H9 (cell line): ENCODE results near the gene CTNNA3. TPM values are rescaled to one million over a fixed set of nuclear protein-coding genes. Genes with fewer than 3 reads are reported as not detected.
A peak's percentile ranks its signal among the peaks of the same experiment; 100 is the strongest.

ENCODE experiments used
- DNase-seq: peaks from one replicate; pipeline ENCODE4 v3.0.0-alpha.2; 2017
- H2AFZ ChIP-seq: one replicate; pipeline ENCODE4 v1.6.1; 2013; ENCODE audit warnings: mild to moderate bottlenecking, low read length, control low read depth, moderate library complexity
- H2AK5ac ChIP-seq: 2 replicates; pipeline ENCODE4 v1.6.1; 2013; ENCODE audit warnings: low read length, control low read depth, mixed read lengths; ENCODE audit not compliant: insufficient read length
- H2BK120ac ChIP-seq: one replicate; pipeline ENCODE4 v1.6.1; 2013; ENCODE audit warnings: low read depth, mild to moderate bottlenecking, low read length, control low read depth, inconsistent platforms; ENCODE audit not compliant: poor library complexity, severe bottlenecking
- H2BK12ac ChIP-seq: 2 replicates; pipeline ENCODE4 v1.6.1; 2013; ENCODE audit warnings: low read length, control low read depth, mixed read lengths, low read depth; ENCODE audit not compliant: insufficient read length
- H2BK15ac ChIP-seq: 2 replicates; pipeline ENCODE4 v1.6.1; 2013; ENCODE audit warnings: low read depth, low read length, control low read depth
- H2BK20ac ChIP-seq: one replicate; pipeline ENCODE4 v1.6.1; 2013; ENCODE audit warnings: low read depth, mild to moderate bottlenecking, low read length, control low read depth, inconsistent platforms; ENCODE audit not compliant: poor library complexity, severe bottlenecking
- H2BK5ac ChIP-seq: 2 replicates; pipeline ENCODE4 v1.6.1; 2013; ENCODE audit warnings: low read length, control low read depth, mixed read lengths; ENCODE audit not compliant: insufficient read length
- H3K14ac ChIP-seq: 2 replicates; pipeline ENCODE4 v1.6.1; 2013; ENCODE audit warnings: low read length, control low read depth; ENCODE audit not compliant: insufficient read depth
- H3K18ac ChIP-seq: 2 replicates; pipeline ENCODE4 v1.6.1; 2013; ENCODE audit warnings: low read depth, mild to moderate bottlenecking, mixed read lengths, low read length, control low read depth; ENCODE audit not compliant: insufficient read length
- H3K23ac ChIP-seq: 2 replicates; pipeline ENCODE4 v1.6.1; 2013; ENCODE audit warnings: low read length, control low read depth, mixed read lengths, low read depth; ENCODE audit not compliant: insufficient read length
- H3K23me2 ChIP-seq: 2 replicates; pipeline ENCODE4 v1.6.1; 2013; ENCODE audit warnings: low read depth, mild to moderate bottlenecking, mixed read lengths, low read length, control low read depth; ENCODE audit not compliant: insufficient read length, poor library complexity, severe bottlenecking
- H3K27ac ChIP-seq: 2 replicates; pipeline ENCODE4 v1.5.1; 2013; ENCODE audit warnings: low read length, control low read depth, mixed read lengths, low read depth; ENCODE audit not compliant: insufficient read length
- H3K27me3 ChIP-seq: 2 replicates; pipeline ENCODE4 v1.6.1; 2013; ENCODE audit warnings: low read length, control low read depth, inconsistent platforms; ENCODE audit not compliant: insufficient read depth
- H3K4ac ChIP-seq: 2 replicates; pipeline ENCODE4 v1.6.1; 2013; ENCODE audit warnings: low read depth, mild to moderate bottlenecking, control low read depth, inconsistent platforms, low read length, moderate library complexity
- H3K4me1 ChIP-seq: 2 replicates; pipeline ENCODE4 v1.6.1; 2013; ENCODE audit warnings: low read length, control low read depth, inconsistent platforms; ENCODE audit not compliant: insufficient read depth
- H3K4me2 ChIP-seq: 2 replicates; pipeline ENCODE4 v1.6.1; 2013; ENCODE audit warnings: low read length, control low read depth, mixed read lengths; ENCODE audit not compliant: insufficient read length, insufficient read depth
- H3K56ac ChIP-seq: 2 replicates; pipeline ENCODE4 v1.6.1; 2013; ENCODE audit warnings: low read depth, mild to moderate bottlenecking, mixed read lengths, low read length, control low read depth; ENCODE audit not compliant: insufficient read length
- H3K79me1 ChIP-seq: 2 replicates; pipeline ENCODE4 v1.6.1; 2013; ENCODE audit warnings: low read depth, mild to moderate bottlenecking, moderate library complexity, low read length, control low read depth, inconsistent platforms; ENCODE audit not compliant: insufficient read depth, poor library complexity, severe bottlenecking
- H3K79me2 ChIP-seq: 2 replicates; pipeline ENCODE4 v1.6.1; 2013; ENCODE audit warnings: low read length, control low read depth, inconsistent platforms; ENCODE audit not compliant: insufficient read depth
- H3K9ac ChIP-seq: 2 replicates; pipeline ENCODE4 v1.6.1; 2013; ENCODE audit warnings: low read length, control low read depth, mixed read lengths; ENCODE audit not compliant: insufficient read length; ENCODE audit errors: extremely low read depth
- H3K9me3 ChIP-seq: one replicate; pipeline ENCODE4 v1.6.1; 2013; ENCODE audit warnings: low read depth, low read length, inconsistent platforms; ENCODE audit not compliant: control insufficient read depth
- H3T11ph ChIP-seq: one replicate; pipeline ENCODE4 v1.6.1; 2013; ENCODE audit warnings: mild to moderate bottlenecking, low read length, control low read depth, inconsistent platforms
- H4K20me1 ChIP-seq: one replicate; pipeline ENCODE4 v1.6.1; 2013; ENCODE audit not compliant: control insufficient read depth, insufficient read length, insufficient read depth
- H4K5ac ChIP-seq: 2 replicates; pipeline ENCODE4 v1.6.1; 2013; ENCODE audit warnings: low read depth, mild to moderate bottlenecking, mixed read lengths, low read length, control low read depth; ENCODE audit not compliant: insufficient read length
- H4K8ac ChIP-seq: replicated peaks from 2 replicates; pipeline ENCODE4 v1.6.1; 2013; ENCODE audit warnings: low read length, control low read depth, mixed read lengths, low read depth; ENCODE audit not compliant: insufficient read length
- H4K91ac ChIP-seq: 2 replicates; pipeline ENCODE4 v1.6.1; 2013; ENCODE audit warnings: low read depth, mild to moderate bottlenecking, moderate library complexity, mixed read lengths, low read length, control low read depth; ENCODE audit not compliant: insufficient read length
- H3K27ac Mint-ChIP-seq, 3 experiments: 2 replicates in 2 of 3; 3 replicates in 1 of 3; pipeline ENCODE4 v1.8.0; 2020 to 2021; ENCODE audit warnings: mixed read lengths in 3 of 3, mild to moderate bottlenecking in 1 of 3, moderate library complexity in 1 of 3
- H3K27me3 Mint-ChIP-seq: 2 replicates; pipeline ENCODE4 v1.8.0; 2021; ENCODE audit warnings: low read depth, mild to moderate bottlenecking, moderate library complexity, mixed read lengths
- H3K36me3 Mint-ChIP-seq, 3 experiments: 2 replicates in 2 of 3; 3 replicates in 1 of 3; pipeline ENCODE4 v1.8.0; 2020 to 2021; ENCODE audit warnings: low read depth in 3 of 3, mixed read lengths in 3 of 3; ENCODE audit not compliant: insufficient read depth in 1 of 3
- H3K4me1 Mint-ChIP-seq, 2 experiments: 2 replicates each; pipeline ENCODE4 v1.8.0; 2020; ENCODE audit warnings: mixed read lengths in 2 of 2
- H3K4me3 Mint-ChIP-seq, 2 experiments: 2 replicates in 1 of 2; 3 replicates in 1 of 2; pipeline ENCODE4 v1.8.0; 2020 to 2021; ENCODE audit warnings: mild to moderate bottlenecking in 2 of 2, mixed read lengths in 2 of 2, moderate library complexity in 1 of 2
- H3K9me3 Mint-ChIP-seq, 2 experiments: 2 replicates in 1 of 2; 3 replicates in 1 of 2; pipeline ENCODE4 v1.8.0; 2020; ENCODE audit warnings: mild to moderate bottlenecking in 2 of 2, mixed read lengths in 2 of 2, moderate library complexity in 1 of 2
- CTCF ChIP-seq: fragments of 200-600 bp; sonication (generic); conservative IDR thresholded peaks from 3 replicates; pipeline ENCODE4 v1.8.0; 2021; ENCODE audit warnings: antibody characterized with exemption, mild to moderate bottlenecking
- WGBS: extraction: QIAGEN DNeasy Blood & Tissue Kit; methylation state at CpG from one replicate; pipeline ENCODE4 v1.1.7; 2013; ENCODE audit warnings: missing lambda C conversion rate, low lambda C conversion rate, mixed read lengths; ENCODE audit not compliant: insufficient read length; ENCODE audit errors: extremely low coverage; 5-methylcytosine and 5-hydroxymethylcytosine counted together
- total RNA-seq: library from RNA; stranded (reverse); gene quantifications from 2 replicates; pipeline ENCODE4 v1.2.1, GENCODE V29; 2021

Gene CTNNA3
- total RNA-seq, 1 experiment from 2014 or later, result 3.3 TPM

DNA sequence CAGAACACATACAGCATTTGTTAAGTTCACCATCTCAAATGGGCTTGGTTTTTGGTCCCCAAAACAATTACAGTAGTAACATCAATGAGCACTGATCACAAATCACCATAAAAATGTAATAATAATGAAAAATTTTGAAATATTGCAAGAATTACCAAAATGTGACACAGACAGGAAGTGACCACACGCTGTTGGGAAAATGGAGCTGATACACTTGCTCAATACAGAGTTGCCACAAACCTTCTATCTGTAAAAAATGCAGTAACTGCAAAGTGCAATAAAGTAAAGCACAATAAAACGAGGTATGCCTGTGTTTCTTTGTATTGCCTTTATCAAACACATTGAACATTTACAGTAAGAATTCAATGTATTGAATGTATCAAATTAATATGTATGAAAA lies 262.7 kb downstream of the CTNNA3 start:
- no peaks in the 10 kb centered on the region for H3K79me2 ChIP-seq
- no peak overlapping the region for H3T11ph ChIP-seq
- H3K23ac ChIP-seq, result no peak overlapping the region
- no peak overlapping the region for H2AFZ ChIP-seq
- no peak for TF ChIP-seq CTCF
- H4K5ac ChIP-seq, result no peak overlapping the region
- H3K79me1 ChIP-seq, result no peaks in the 10 kb centered on the region
- no peaks in the 10 kb centered on the region for H3K27me3 ChIP-seq
- H4K91ac ChIP-seq, result no peak overlapping the region
- no peak overlapping the region for H2BK5ac ChIP-seq
- no peak overlapping the region for H3K9ac ChIP-seq
- H3K9me3 Mint-ChIP-seq, result peaks cover 0 to 3% of the 10 kb centered on the region in 2 experiments; a peak in 2 of 5 replicates
- no peak overlapping the region for H2BK12ac ChIP-seq
- H2AK5ac ChIP-seq, result no peak overlapping the region
- H3K4me1 Mint-ChIP-seq, result no peaks in the 10 kb centered on the region
- no peak overlapping the region for H2BK120ac ChIP-seq
- H2BK20ac ChIP-seq, result no peak overlapping the region
- no peak overlapping the region for H3K56ac ChIP-seq
- no peaks in the 10 kb centered on the region for H3K9me3 ChIP-seq
- no peak overlapping the region for H3K4ac ChIP-seq
- H3K18ac ChIP-seq, result no peak overlapping the region
- H3K23me2 ChIP-seq, result no peaks in the 10 kb centered on the region
- no peaks in the 10 kb centered on the region for H3K27me3 Mint-ChIP-seq
- no peak overlapping the region for H3K4me3 Mint-ChIP-seq
- no CpG with 5 or more reads among the region's 2 CpGs for WGBS
- H3K4me2 ChIP-seq, result no peak overlapping the region
- H3K4me1 ChIP-seq, result no peaks in the 10 kb centered on the region
- peak overlapping the region in 1 of 3 experiments; percentile 12; a peak in 1 of 7 replicates for H3K27ac Mint-ChIP-seq
- no peaks in the 10 kb centered on the region for H4K20me1 ChIP-seq
- no peak overlapping the region for H2BK15ac ChIP-seq
- no peak overlapping the region for H3K14ac ChIP-seq
- H3K27ac ChIP-seq, result no peak overlapping the region
- H3K36me3 Mint-ChIP-seq, result no peaks in the 10 kb centered on the region
- no peak overlapping the region for H4K8ac ChIP-seq
- DNase-seq, result no peak
